Esophagus muscularis mucosa (tissue), 4 donors: ENCODE data around the gene SPATA6L. TPM values are rescaled to one million over a fixed set of nuclear protein-coding genes. Genes with fewer than 3 reads are reported as not detected.

Experiments used
- DNase-seq: peaks from one replicate; pipeline ENCODE4 v3.0.0-alpha.2; 2017; ENCODE audit errors: extremely low spot score
- H3K27ac ChIP-seq, 4 donors: fragments of 200-600 bp; sonication (generic); replicated peaks in 1 of 4; 1 replicate in 3 of 4; 2 replicates in 1 of 4; pipeline ENCODE4 v1.5.1; 2016 to 2019; ENCODE audit warnings: mild to moderate bottlenecking in 1 of 4
- H3K27me3 ChIP-seq, 4 donors: fragments of 200-600 bp; sonication (generic); one replicate each; pipeline versions ENCODE4 v1.5.1 to v1.6.0; 2016 to 2019
- H3K36me3 ChIP-seq, 4 donors: fragments of 200-600 bp; sonication (generic); one replicate each; pipeline ENCODE4 v1.5.1; 2016 to 2019
- H3K4me1 ChIP-seq, 4 donors: fragments of 200-600 bp; sonication (generic); one replicate each; pipeline ENCODE4 v1.5.1; 2016 to 2019
- H3K4me3 ChIP-seq, 4 donors: fragments of 200-600 bp; sonication (generic); 1 replicate in 2 of 4; 2 replicates in 2 of 4; pipeline ENCODE4 v1.5.1; 2016 to 2019; ENCODE audit warnings: mild to moderate bottlenecking in 4 of 4, moderate library complexity in 1 of 4
- H3K9me3 ChIP-seq, 4 donors: fragments of 200-600 bp; sonication (generic); 1 replicate in 3 of 4; 2 replicates in 1 of 4; pipeline ENCODE4 v1.5.1; 2016 to 2019
- EP300 ChIP-seq: sonication (generic); formaldehyde crosslinking; IDR thresholded peaks from one replicate; pipeline ENCODE4 v1.6.1; 2017; ENCODE audit warnings: antibody characterized with exemption
- POLR2A ChIP-seq: fragments of 450-650 bp; IDR thresholded peaks from one replicate; pipeline ENCODE4 v1.6.1; 2017; ENCODE audit warnings: antibody characterized with exemption, moderate library complexity, mild to moderate bottlenecking, low read depth
- POLR2AphosphoS5 ChIP-seq, 2 donors: sonication (generic); formaldehyde crosslinking; IDR thresholded peaks; one replicate each; pipeline ENCODE4 v1.6.1; 2017; ENCODE audit warnings: antibody characterized with exemption in 2 of 2
- WGBS: methylation state at CpG from one replicate; pipeline ENCODE4 v1.1.5; 2018; 5-methylcytosine and 5-hydroxymethylcytosine counted together
- intact Hi-C: fragments of 100-400 bp; cut with DNase I; formaldehyde crosslinking; loops from one replicate; pipeline ENCODE4 v1.15.1; 2023
- total RNA-seq, 4 donors: library from RNA; depleted of rRNA; stranded (reverse); fragments of >200 nt; gene quantifications; one replicate each; pipeline versions ENCODE4 v1.1.0 to v1.2.1, GENCODE V29; 2016
- TF ChIP-seq, protein P1 (sequence below), 3 experiments: fragments of 200-600 bp in 2 of 3; fragments of 450-650 bp in 1 of 3; sonication (generic) in 2 of 3; IDR thresholded peaks; one replicate each; pipeline ENCODE4 v1.5.1; 2017 to 2019; ENCODE audit warnings: antibody characterized with exemption in 3 of 3, mild to moderate bottlenecking in 2 of 3, moderate library complexity in 1 of 3

Gene SPATA6L
- total RNA-seq, 4 donors from 2014 or later = 0.23 to 1.7 (median 1.1) TPM

- DNase-seq = no peak
- Histone ChIP-seq H3K4me1 (peaks cover 11 to 34% (median 22%) of the 10 kb centered on the region in 4 donors), H3K36me3 (no peaks in the 10 kb centered on the region), H3K27me3 (no peaks in the 10 kb centered on the region), H3K4me3 (no peak overlapping the region), H3K27ac (peak overlapping the region in 3 of 4 donors; percentile 11 to 67 (median 58)), H3K9me3 (no peaks in the 10 kb centered on the region)
- TF ChIP-seq EP300 (no peak), POLR2A (no peak), POLR2AphosphoS5 (IDR thresholded peaks at IDR 0.05) (no peak)
- TF ChIP-seq, protein P1, sequence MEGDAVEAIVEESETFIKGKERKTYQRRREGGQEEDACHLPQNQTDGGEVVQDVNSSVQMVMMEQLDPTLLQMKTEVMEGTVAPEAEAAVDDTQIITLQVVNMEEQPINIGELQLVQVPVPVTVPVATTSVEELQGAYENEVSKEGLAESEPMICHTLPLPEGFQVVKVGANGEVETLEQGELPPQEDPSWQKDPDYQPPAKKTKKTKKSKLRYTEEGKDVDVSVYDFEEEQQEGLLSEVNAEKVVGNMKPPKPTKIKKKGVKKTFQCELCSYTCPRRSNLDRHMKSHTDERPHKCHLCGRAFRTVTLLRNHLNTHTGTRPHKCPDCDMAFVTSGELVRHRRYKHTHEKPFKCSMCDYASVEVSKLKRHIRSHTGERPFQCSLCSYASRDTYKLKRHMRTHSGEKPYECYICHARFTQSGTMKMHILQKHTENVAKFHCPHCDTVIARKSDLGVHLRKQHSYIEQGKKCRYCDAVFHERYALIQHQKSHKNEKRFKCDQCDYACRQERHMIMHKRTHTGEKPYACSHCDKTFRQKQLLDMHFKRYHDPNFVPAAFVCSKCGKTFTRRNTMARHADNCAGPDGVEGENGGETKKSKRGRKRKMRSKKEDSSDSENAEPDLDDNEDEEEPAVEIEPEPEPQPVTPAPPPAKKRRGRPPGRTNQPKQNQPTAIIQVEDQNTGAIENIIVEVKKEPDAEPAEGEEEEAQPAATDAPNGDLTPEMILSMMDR (IDR thresholded peaks at IDR 0.05) = no peak
- WGBS = 50% methylated on average over 8 of the region's 8 CpGs
- intact Hi-C loops = no loop called here
Measured at GRCh38 chr9:4559261-4560182, 106.8 kb downstream of the SPATA6L start.

DNA sequence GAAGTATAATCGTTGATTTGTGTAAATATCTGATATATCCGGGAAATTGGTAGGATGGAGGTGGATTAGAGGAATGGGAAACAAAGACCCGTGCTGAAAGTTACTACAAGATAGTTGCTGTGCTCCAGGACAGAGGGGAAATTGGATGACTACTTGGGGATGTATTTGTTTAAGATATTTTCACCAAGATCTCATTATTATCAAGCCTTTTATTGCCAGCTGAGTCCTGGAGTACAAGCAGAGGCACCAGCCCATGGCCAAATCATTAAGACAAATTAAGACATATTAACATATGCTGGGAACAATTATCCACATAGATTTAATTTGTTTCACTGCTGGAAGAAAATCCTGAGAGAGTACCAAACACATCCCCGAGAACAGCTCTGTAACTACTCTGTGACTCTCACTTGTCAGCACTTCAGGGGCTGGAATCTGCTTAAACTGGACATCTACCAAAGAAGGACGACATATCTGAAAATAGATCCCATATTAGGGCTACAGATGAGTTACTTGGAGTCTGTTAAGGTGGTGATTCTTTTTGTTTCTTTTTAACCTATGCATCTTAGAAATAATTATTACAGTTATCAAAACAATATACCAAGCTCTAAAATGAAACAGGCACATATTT is 107.8 kb downstream of the SPATA6L start:
- WGBS = 61% methylated on average over 5 of the region's 5 CpGs
- intact Hi-C loops = no loop called here
- H3K36me3 ChIP-seq = no peaks in the 10 kb centered on the region
- no peak for TF ChIP-seq POLR2A
- TF ChIP-seq, protein P1 (IDR thresholded peaks at IDR 0.05) = no peak
- no peak for TF ChIP-seq EP300
- no peak for TF ChIP-seq POLR2AphosphoS5 (IDR thresholded peaks at IDR 0.05)
- peaks cover 18 to 44% (median 30%) of the 10 kb centered on the region in 4 donors for H3K4me1 ChIP-seq
- peak overlapping the region in 3 of 4 donors; percentile 38 to 67 (median 58) for H3K27ac ChIP-seq
- no peak overlapping the region for H3K4me3 ChIP-seq
- H3K9me3 ChIP-seq = no peaks in the 10 kb centered on the region
- no peak for DNase-seq
- H3K27me3 ChIP-seq = no peaks in the 10 kb centered on the region

DNA sequence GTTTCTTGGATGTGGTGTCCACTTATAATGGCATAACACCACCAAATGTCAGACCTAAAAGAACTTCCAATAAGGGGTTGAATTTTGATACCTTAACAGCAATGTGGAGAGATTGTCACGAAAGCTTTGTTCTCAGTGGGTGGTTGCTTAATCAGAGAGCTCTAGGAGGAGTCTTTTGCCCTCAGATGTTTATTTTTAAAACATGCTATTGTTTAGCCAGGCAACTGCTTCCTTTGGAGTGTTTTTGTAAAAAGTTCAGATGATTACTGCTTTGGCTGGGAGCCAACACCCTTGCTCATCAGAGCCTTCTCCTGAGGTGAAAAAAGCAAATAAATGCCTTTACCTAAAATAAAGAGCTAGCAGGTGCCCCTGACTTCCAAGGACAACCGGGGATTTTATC is 111.0 kb downstream of the SPATA6L start:
- no peak for TF ChIP-seq POLR2AphosphoS5 (IDR thresholded peaks at IDR 0.05)
- no peak for TF ChIP-seq EP300
- TF ChIP-seq POLR2A = no peak
- TF ChIP-seq, protein P1 (IDR thresholded peaks at IDR 0.05) = no peak
- H3K27ac ChIP-seq = peak overlapping the region in 3 of 4 donors; percentile 19 to 29 (median 22)
- intact Hi-C loops = no loop called here
- H3K36me3 ChIP-seq = no peaks in the 10 kb centered on the region
- WGBS = 64% methylated on average over 2 of the region's 2 CpGs
- no peak for DNase-seq
- no peaks in the 10 kb centered on the region for H3K27me3 ChIP-seq
- no peaks in the 10 kb centered on the region for H3K9me3 ChIP-seq
- no peak overlapping the region for H3K4me3 ChIP-seq
- H3K4me1 ChIP-seq = peaks cover 28 to 54% (median 38%) of the 10 kb centered on the region in 4 donors

GRCh38 chr9:4553951-4554381 is 112.3 kb downstream of the SPATA6L start:
- H3K36me3 ChIP-seq = no peaks in the 10 kb centered on the region
- H3K27me3 ChIP-seq = no peaks in the 10 kb centered on the region
- WGBS = 50% methylated on average over 1 of the region's 1 CpG

More at GRCh38 chr9:4553951-4554381, 112.3 kb downstream of the SPATA6L start:
- Histone ChIP-seq H3K4me1 (peaks cover 25 to 48% (median 43%) of the 10 kb centered on the region in 4 donors), H3K4me3 (no peak overlapping the region), H3K27ac (peak overlapping the region in 3 of 4 donors; percentile 1 to 48 (median 19)), H3K9me3 (no peaks in the 10 kb centered on the region)
- intact Hi-C loops = no loop called here
- DNase-seq = no peak
- no peak for TF ChIP-seq POLR2A
- peak in 1 of 2 donors; percentile 25 for TF ChIP-seq POLR2AphosphoS5 (IDR thresholded peaks at IDR 0.05)
